ENCODE results near the gene CRB2. TPM values are rescaled to one million over a fixed set of nuclear protein-coding genes. Genes with fewer than 3 reads are reported as not detected.

CRB2 gene
- total RNA-seq, 1 experiment from 2014 or later = 0.07 TPM

DNA sequence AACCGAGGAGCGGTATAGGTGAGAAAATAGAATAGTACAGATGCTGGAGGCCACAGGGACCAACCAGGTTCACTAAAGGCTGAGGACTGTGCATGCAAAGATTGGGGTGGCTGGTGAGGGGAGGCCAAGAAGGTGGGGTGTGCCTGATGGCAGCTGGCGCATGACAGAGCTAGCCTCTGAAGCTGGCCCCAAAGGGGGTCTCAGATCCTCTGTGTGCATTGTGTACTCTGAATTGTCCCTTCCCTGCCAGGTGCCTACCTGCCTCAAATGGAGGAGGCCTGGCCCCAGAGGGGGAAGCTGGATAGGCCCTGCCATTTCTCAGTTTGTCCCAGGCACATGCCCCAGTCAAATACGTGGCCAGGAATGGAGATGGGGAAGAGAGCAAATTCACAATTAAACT is 63.1 kb downstream of the CRB2 start:
- Histone ChIP-seq H3K9ac (ENCODE audit: low read length) (no peak overlapping the region), H4K20me1 (ENCODE audit: insufficient read depth) (no peaks in the 10 kb centered on the region), H2AFZ (ENCODE audit: low read depth, low read length, poor library complexity, severe bottlenecking) (no peak overlapping the region), H3K4me1 (ENCODE audit: control insufficient read depth in 1 of 2, insufficient read depth in 2 of 2, low read length in 2 of 2) (no peaks in the 10 kb centered on the region), H3K36me3 (ENCODE audit: control insufficient read depth in 1 of 2, insufficient read depth in 2 of 2, low read length in 2 of 2) (no peaks in the 10 kb centered on the region), H3K9me3 (ENCODE audit: control insufficient read depth in 1 of 2, insufficient read depth in 1 of 2, low read depth in 1 of 2, low read length in 2 of 2) (no peaks in the 10 kb centered on the region), H3K79me2 (ENCODE audit: insufficient read depth, low read length) (no peaks in the 10 kb centered on the region), H3K4me3 (replicated peaks in 1 of 2; ENCODE audit: low read depth in 1 of 2, low read length in 2 of 2) (no peak overlapping the region), H3K4me2 (ENCODE audit: low read length) (no peak overlapping the region), H3K9me2 (ENCODE audit: insufficient read depth) (no peaks in the 10 kb centered on the region), H3K27ac (ENCODE audit: low read depth, low read length) (no peak overlapping the region), H3K27me3 (ENCODE audit: insufficient read depth, low read length) (no peaks in the 10 kb centered on the region)
- TF ChIP-seq, protein P1, sequence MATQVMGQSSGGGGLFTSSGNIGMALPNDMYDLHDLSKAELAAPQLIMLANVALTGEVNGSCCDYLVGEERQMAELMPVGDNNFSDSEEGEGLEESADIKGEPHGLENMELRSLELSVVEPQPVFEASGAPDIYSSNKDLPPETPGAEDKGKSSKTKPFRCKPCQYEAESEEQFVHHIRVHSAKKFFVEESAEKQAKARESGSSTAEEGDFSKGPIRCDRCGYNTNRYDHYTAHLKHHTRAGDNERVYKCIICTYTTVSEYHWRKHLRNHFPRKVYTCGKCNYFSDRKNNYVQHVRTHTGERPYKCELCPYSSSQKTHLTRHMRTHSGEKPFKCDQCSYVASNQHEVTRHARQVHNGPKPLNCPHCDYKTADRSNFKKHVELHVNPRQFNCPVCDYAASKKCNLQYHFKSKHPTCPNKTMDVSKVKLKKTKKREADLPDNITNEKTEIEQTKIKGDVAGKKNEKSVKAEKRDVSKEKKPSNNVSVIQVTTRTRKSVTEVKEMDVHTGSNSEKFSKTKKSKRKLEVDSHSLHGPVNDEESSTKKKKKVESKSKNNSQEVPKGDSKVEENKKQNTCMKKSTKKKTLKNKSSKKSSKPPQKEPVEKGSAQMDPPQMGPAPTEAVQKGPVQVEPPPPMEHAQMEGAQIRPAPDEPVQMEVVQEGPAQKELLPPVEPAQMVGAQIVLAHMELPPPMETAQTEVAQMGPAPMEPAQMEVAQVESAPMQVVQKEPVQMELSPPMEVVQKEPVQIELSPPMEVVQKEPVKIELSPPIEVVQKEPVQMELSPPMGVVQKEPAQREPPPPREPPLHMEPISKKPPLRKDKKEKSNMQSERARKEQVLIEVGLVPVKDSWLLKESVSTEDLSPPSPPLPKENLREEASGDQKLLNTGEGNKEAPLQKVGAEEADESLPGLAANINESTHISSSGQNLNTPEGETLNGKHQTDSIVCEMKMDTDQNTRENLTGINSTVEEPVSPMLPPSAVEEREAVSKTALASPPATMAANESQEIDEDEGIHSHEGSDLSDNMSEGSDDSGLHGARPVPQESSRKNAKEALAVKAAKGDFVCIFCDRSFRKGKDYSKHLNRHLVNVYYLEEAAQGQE (IDR thresholded peaks at IDR 0.05; ENCODE audit: low read depth) = no peak
- TF ChIP-seq SP1 (IDR thresholded peaks at IDR 0.05; ENCODE audit: low read depth) (no peak), ELF1 (IDR thresholded peaks at IDR 0.05; ENCODE audit: borderline replicate concordance, low read depth) (no peak), CBX3 (IDR thresholded peaks at IDR 0.05; ENCODE audit: low read depth) (no peak), SRF (IDR thresholded peaks at IDR 0.05; ENCODE audit: low read depth) (no peak), EGR1 (IDR thresholded peaks at IDR 0.05; ENCODE audit: low read depth) (no peak), SIN3A (IDR thresholded peaks at IDR 0.05; ENCODE audit: low read depth) (no peak), FOSL1 (IDR thresholded peaks at IDR 0.05; ENCODE audit: low read depth) (no peak), YY1 (IDR thresholded peaks at IDR 0.05; ENCODE audit: extremely low read depth, insufficient replicate concordance, low read depth, low read length) (no peak), ZNF274 (IDR thresholded peaks at IDR 0.05; ENCODE audit: low read depth, low read length) (no peak), ZFX (IDR thresholded peaks at IDR 0.05) (no peak), POLR2A (IDR thresholded peaks at IDR 0.05; ENCODE audit: borderline replicate concordance, extremely low read depth, insufficient read depth, insufficient read length) (no peak), EZH2 (IDR thresholded peaks at IDR 0.05) (no peak), EZH2phosphoT487 (IDR thresholded peaks at IDR 0.05; ENCODE audit: borderline replicate concordance) (no peak)
- TF ChIP-seq, protein P2, sequence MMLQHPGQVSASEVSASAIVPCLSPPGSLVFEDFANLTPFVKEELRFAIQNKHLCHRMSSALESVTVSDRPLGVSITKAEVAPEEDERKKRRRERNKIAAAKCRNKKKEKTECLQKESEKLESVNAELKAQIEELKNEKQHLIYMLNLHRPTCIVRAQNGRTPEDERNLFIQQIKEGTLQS (IDR thresholded peaks at IDR 0.05) = no peak
- TF ChIP-seq, protein P3, sequence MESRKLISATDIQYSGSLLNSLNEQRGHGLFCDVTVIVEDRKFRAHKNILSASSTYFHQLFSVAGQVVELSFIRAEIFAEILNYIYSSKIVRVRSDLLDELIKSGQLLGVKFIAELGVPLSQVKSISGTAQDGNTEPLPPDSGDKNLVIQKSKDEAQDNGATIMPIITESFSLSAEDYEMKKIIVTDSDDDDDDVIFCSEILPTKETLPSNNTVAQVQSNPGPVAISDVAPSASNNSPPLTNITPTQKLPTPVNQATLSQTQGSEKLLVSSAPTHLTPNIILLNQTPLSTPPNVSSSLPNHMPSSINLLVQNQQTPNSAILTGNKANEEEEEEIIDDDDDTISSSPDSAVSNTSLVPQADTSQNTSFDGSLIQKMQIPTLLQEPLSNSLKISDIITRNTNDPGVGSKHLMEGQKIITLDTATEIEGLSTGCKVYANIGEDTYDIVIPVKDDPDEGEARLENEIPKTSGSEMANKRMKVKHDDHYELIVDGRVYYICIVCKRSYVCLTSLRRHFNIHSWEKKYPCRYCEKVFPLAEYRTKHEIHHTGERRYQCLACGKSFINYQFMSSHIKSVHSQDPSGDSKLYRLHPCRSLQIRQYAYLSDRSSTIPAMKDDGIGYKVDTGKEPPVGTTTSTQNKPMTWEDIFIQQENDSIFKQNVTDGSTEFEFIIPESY (IDR thresholded peaks at IDR 0.05; ENCODE audit: extremely low read depth, insufficient replicate concordance, low read length) = no peak
- TF ChIP-seq, protein P4, sequence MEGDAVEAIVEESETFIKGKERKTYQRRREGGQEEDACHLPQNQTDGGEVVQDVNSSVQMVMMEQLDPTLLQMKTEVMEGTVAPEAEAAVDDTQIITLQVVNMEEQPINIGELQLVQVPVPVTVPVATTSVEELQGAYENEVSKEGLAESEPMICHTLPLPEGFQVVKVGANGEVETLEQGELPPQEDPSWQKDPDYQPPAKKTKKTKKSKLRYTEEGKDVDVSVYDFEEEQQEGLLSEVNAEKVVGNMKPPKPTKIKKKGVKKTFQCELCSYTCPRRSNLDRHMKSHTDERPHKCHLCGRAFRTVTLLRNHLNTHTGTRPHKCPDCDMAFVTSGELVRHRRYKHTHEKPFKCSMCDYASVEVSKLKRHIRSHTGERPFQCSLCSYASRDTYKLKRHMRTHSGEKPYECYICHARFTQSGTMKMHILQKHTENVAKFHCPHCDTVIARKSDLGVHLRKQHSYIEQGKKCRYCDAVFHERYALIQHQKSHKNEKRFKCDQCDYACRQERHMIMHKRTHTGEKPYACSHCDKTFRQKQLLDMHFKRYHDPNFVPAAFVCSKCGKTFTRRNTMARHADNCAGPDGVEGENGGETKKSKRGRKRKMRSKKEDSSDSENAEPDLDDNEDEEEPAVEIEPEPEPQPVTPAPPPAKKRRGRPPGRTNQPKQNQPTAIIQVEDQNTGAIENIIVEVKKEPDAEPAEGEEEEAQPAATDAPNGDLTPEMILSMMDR (IDR thresholded peaks at IDR 0.05 in 2 of 3, conservative IDR thresholded peaks at IDR 0.05 in 1 of 3; ENCODE audit: borderline replicate concordance in 1 of 3, insufficient read depth in 1 of 3, low read depth in 2 of 3, low read length in 2 of 3) = no peak
- TF ChIP-seq, protein P5, sequence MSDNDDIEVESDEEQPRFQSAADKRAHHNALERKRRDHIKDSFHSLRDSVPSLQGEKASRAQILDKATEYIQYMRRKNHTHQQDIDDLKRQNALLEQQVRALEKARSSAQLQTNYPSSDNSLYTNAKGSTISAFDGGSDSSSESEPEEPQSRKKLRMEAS (IDR thresholded peaks at IDR 0.05) = no peak
- DNase-seq (ENCODE audit: low read depth, low spot score) (no peak), ATAC-seq (no peak)
- intact Hi-C loops (cut with micrococcal nuclease) = no loop called here
- BruUV-seq (replicated peaks) = no TSS peak
- RAD21 ChIA-PET (ENCODE audit: low non-redundant PET in 1 of 2, low total read pairs in 2 of 2, uncharacterized antibody in 2 of 2, unreplicated experiment in 2 of 2) = no interaction called here
- CTCF ChIA-PET = no interaction called here
- POLR2A ChIA-PET = no interaction called here
